Kidney (tissue), 14 donors: Measurements from ENCODE around the gene ASIC3. TPM values are rescaled to one million over a fixed set of nuclear protein-coding genes. Genes with fewer than 3 reads are reported as not detected.

Experiments
- DNase-seq, 5 donors: peaks; one replicate each; pipeline ENCODE4 v3.0.0-alpha.2; 2013 to 2020
- FAIRE-seq: peaks from 2 replicates; lab custom pipeline; 2012; peaks lifted over from hg19 to GRCh38; lab: Jason Lieb, UNC
- H3K27ac ChIP-seq, 2 donors: one replicate each; pipeline ENCODE4 v1.7.0; 2013; ENCODE audit warnings: low read depth in 2 of 2, low read length in 2 of 2, inconsistent platforms in 1 of 2
- H3K27me3 ChIP-seq: one replicate; pipeline ENCODE4 v1.7.1; 2013; ENCODE audit warnings: low read length, inconsistent platforms; ENCODE audit not compliant: control insufficient read depth, insufficient read depth
- H3K36me3 ChIP-seq, 3 donors: one replicate each; pipeline versions ENCODE4 v1.7.0 to v1.7.1; 2013; ENCODE audit warnings: low read length in 3 of 3, control low read depth in 1 of 3, inconsistent platforms in 1 of 3; ENCODE audit not compliant: insufficient read depth in 3 of 3, control insufficient read depth in 2 of 3
- H3K4me1 ChIP-seq, 3 donors: one replicate each; pipeline versions ENCODE4 v1.7.0 to v1.7.1; 2013; ENCODE audit warnings: low read length in 3 of 3, inconsistent platforms in 1 of 3, low read depth in 1 of 3; ENCODE audit not compliant: control insufficient read depth in 2 of 3, insufficient read depth in 2 of 3
- H3K4me3 ChIP-seq, 3 donors: one replicate each; pipeline versions ENCODE4 v1.7.0 to v1.8.1; 2013; ENCODE audit warnings: low read length in 3 of 3, control low read depth in 1 of 3, inconsistent platforms in 1 of 3
- H3K9ac ChIP-seq, 3 donors: one replicate each; pipeline versions ENCODE4 v1.7.0 to v1.7.1; 2013; ENCODE audit warnings: low read length in 3 of 3, control low read depth in 1 of 3, inconsistent platforms in 1 of 3
- H3K9me3 ChIP-seq, 3 donors: one replicate each; pipeline versions ENCODE4 v1.7.0 to v1.7.1; 2013; ENCODE audit warnings: low read length in 3 of 3, control low read depth in 1 of 3, inconsistent platforms in 1 of 3; ENCODE audit not compliant: control insufficient read depth in 2 of 3, insufficient read depth in 1 of 3
- CTCF ChIP-seq: IDR thresholded peaks from 3 replicates; pipeline ENCODE4 v1.5.1; 2012; ENCODE audit warnings: mild to moderate bottlenecking, moderate library complexity, borderline replicate concordance; ENCODE audit not compliant: insufficient read depth; ENCODE audit errors: extremely low read depth
- intact Hi-C: fragments of 100-400 bp; cut with DNase I; formaldehyde crosslinking; loops from one replicate; pipeline ENCODE4 v1.11.1; 2022
- polyA plus RNA-seq: library from polyadenylated mRNA; stranded (reverse); fragments of 350-450 nt; fragmentation: Illumina TruSeq; extraction: RNeasy Lipid Tissue Mini Kit (QIAGEN cat#74804); gene quantifications from one replicate; pipeline ENCODE4 v1.2.3, GENCODE V29; 2014; ENCODE audit warnings: low read depth, low replicate concordance; ENCODE audit not compliant: insufficient read depth
- total RNA-seq: library from RNA; stranded (reverse); fragmentation: NEBNext Ultra II Directional; extraction: Animal tissue kit (Norgen Biotek cat#: 25700); gene quantifications from one replicate; pipeline ENCODE4 v1.2.1, GENCODE V29; 2021
- donor health status: control.
- donor health status: control.
- donor health status: control.
- donor health status: control.
- donor health status: control.
- donor health status: DM: yes; HTN: yes; CAD: no.
- donor health status: Normal renal cell carcinoma (clear cell type).

ASIC3 gene
- total and polyA plus RNA-seq, 2 donors from 2014 or later: 1.9 to 3.1 TPM

DNA sequence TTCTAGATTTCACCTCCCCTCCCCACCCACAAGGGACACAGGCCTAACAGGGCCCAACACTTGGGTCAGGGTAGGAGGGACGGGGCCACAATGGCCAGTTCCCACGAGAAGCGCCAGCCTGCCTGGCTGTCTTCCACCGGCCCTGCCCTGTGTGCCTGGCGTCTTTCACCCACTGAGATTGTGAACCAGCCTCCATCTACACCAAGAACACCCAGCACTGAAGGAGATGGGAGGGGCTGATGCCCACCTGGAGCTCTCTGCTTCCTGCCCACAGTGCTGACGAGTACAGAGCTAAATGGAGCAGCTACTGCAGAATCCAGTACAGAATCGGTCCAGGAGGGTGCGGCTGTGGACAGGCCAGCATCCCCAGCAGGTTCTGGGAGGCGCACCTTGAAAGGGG lies 2.4 kb upstream of the ASIC3 start:
- TF ChIP-seq CTCF: no peak
- intact Hi-C loops: no loop called here

GRCh38 chr7:151046603-151047573 lies 1.4 kb upstream of the ASIC3 start:
- H3K4me1 ChIP-seq: no peaks in the 10 kb centered on the region
- H3K4me3 ChIP-seq: no peak overlapping the region
- no peak overlapping the region for H3K27ac ChIP-seq
- H3K27me3 ChIP-seq: no peaks in the 10 kb centered on the region
- intact Hi-C loops: no loop called here
- H3K9ac ChIP-seq: no peak overlapping the region
- peaks cover 0 to 3% (median 0%) of the 10 kb centered on the region in 3 donors for H3K36me3 ChIP-seq
- no peaks in the 10 kb centered on the region for H3K9me3 ChIP-seq
- FAIRE-seq (no peak), DNase-seq (peak in 1 of 5 donors; percentile 53)
- TF ChIP-seq CTCF: no peak

More for the DNA sequence above, 2.4 kb upstream of the ASIC3 start:
- Histone ChIP-seq H3K4me1 (no peaks in the 10 kb centered on the region), H3K9ac (no peak overlapping the region), H3K27ac (no peak overlapping the region), H3K36me3 (peaks cover 0 to 3% (median 0%) of the 10 kb centered on the region in 3 donors), H3K9me3 (no peaks in the 10 kb centered on the region), H3K27me3 (no peaks in the 10 kb centered on the region), H3K4me3 (no peak overlapping the region)
- FAIRE-seq (no peak), DNase-seq (peak in 1 of 5 donors; percentile 37)

DNA sequence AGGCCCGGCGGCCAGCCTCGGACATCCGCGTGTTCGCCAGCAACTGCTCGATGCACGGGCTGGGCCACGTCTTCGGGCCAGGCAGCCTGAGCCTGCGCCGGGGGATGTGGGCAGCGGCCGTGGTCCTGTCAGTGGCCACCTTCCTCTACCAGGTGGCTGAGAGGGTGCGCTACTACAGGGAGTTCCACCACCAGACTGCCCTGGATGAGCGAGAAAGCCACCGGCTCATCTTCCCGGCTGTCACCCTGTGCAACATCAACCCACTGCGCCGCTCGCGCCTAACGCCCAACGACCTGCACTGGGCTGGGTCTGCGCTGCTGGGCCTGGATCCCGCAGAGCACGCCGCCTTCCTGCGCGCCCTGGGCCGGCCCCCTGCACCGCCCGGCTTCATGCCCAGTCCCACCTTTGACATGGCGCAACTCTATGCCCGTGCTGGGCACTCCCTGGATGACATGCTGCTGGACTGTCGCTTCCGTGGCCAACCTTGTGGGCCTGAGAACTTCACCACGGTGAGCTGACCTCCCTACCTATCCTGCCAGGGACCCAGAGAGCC lies 656 bp downstream of the ASIC3 start:
- Histone ChIP-seq H3K27ac (no peak overlapping the region), H3K9me3 (no peaks in the 10 kb centered on the region), H3K4me1 (no peaks in the 10 kb centered on the region), H3K9ac (no peak overlapping the region), H3K27me3 (no peaks in the 10 kb centered on the region), H3K36me3 (peaks cover 0 to 3% (median 0%) of the 10 kb centered on the region in 3 donors), H3K4me3 (no peak overlapping the region)
- DNase-seq: no peak
- no peak for FAIRE-seq
- intact Hi-C loops: no loop called here
- TF ChIP-seq CTCF: no peak
